NCI-H2171 treated with DMSO at 0.1 percent for 48 hours (cell line): ENCODE results near the gene CTAG2.
"Not testable (repeated sequence)": the region's sequence is repeated elsewhere in the genome, so short reads cannot be mapped to it uniquely, and the experiment has no call there.

ENCODE experiments used
- DNase-seq: peaks from one replicate; lab custom pipeline; 2025; lab: John Stamatoyannopoulos, UW

The CTAG2 gene

DNA sequence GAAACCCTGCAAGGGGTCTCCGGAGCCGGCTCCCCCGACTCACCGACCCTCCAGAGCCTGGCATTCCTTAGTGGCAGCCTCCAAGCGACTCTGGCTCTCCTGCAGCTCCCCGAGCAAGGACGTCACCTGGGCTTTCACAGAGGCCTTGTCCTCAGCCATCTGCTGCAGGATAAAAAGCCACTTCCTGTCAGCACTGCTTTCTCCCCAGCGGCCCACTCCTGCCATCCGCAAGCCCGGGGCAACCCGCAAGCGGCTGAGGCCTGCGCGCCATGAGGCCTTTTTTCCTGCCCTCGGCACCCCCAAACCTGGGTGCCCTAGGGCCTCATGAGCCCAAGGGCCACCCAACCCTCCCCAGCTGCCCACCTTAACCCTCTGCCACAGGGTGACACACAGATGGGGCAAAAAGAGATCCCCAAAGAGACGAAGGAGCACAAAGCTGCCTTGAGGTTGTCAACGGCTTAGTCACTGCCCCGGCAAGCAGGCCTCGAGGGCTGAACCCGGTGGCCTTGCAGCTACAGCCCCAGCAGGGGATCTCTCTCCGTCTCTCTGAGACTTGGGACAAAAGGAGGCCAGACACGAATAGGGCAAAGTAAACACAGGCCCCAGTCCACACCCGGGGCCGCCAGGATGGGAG, 7.5 kb downstream of the CTAG2 start:
- DNase-seq = not testable (repeated sequence)

DNA sequence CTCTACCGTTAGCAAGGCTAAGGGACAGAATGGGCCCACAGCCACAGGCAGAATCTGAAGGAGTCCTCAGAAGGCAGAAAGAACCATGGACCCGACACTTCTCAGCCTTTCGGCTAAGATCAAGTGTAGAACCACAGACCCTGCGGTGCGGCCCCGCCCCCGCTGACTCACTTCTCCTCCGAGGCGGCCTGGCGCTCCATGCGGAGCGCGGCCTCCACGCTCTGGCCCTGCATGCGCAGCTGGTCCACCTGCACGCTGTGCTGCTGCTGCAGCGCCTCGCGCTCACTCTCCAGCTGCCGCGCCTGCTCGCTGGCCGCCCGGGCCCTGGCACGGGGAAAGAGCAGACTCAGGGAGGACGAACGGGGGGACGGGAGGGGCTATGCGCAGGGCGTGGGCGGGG, 9.7 kb downstream of the CTAG2 start:
- not testable (repeated sequence) for DNase-seq

DNA sequence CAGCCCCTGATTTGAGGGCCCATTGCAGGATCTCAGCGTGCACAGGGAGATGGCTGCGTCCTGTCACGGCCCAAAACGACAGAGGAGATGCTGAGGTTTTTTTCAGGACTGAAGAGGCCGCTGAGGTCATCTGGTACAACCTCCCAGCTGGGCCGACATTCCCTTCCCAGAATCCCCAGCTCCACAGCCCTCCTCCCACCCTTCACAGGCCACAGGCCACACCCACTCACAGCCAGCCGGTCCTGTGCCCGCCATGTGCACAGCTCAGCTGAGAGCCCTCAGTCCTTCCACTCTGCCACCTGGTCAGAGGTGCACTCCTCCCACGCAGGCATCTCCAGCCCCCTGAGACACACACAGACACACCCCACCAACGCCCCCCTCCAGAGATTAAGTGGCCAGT, 11.6 kb downstream of the CTAG2 start:
- not testable (repeated sequence) for DNase-seq

DNA sequence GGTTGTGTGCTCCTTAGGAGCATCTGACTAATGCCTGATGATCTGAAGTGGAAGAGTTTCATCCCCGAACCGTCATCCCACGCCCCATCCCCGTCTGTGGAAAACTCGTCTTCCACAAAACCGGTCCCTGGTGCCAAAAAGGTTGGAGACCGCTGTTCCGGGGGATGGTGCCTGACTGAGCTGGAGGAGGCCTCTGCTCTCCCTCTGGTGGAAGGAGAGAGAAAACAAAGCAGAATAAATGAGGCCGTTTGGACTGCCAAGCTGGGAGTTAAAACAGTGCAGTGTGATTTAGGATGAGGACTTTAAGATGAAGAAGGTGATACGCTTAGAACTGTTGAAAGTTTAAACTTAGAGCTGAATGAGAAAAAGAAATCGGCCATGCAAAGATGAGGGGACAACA, 19.7 kb downstream of the CTAG2 start:
- DNase-seq = not testable (repeated sequence)

DNA sequence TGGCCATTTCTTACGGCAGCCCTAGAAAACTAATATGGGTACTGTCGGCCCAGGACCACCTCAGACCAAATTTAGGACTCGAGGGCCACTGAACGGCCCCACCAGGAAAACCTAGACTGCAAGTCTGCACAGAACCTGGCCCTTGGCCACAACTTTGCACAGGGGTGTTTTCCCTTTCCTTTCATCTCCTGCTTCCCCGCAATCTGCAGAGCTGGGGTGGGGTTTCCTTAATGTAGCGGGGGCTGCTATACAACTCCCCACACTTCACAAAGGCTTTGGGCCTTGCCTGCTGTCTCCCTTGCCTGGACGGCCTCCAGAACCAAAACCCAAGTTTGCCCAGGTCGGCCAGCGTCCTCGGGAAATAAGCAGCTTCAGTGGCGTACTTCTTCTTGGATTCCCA, 22.4 kb downstream of the CTAG2 start:
- not testable (repeated sequence) for DNase-seq

DNA sequence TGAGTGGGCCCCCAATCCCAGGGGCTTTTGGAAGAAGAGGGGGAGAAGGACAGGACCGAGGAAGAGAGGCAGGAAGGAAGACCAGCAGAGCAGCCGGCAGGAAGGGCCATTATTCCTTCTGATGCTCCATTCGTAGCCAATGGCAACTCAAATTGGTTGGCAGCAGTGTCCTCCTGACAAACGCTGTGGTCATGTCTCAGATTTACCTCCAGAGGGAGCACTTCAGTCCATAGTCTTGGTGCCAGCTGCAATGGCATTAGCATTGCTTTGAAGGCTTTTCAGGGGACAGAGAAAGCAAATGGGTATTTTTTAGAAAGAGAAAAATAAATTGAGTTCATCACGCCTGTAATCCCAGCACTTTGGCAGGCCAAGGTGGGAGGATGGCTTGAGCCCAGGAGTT, 24.4 kb downstream of the CTAG2 start:
- DNase-seq = not testable (repeated sequence)

DNA sequence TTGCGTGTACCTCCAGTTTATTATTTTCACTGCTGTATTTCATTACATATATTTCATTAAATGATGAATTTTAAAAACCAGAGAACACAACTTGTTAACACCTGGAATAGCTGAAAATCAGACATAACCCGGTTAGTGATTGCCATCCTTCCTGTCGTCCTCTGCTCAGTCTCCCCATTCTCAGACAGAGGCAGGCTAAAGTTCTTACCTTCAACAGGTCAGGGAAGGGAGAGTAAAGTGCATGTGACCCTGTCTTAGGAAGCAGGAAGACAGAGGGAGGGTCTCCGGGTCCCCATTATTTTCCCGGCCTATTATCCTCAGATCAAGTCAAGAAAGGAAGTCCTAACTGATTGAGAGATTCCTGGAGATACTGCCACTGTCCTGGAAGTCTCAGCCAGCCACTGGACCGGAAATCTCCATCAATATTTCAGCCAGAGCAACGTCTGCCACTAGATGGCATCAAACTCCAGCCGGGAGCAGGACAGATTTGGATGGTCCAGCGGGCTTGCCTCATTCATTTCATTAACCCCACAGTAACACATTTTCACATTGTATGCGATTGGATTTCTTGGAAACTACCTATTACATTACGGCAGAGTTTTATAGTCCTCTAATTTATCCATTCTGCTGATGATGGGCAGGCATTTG, 32.5 kb downstream of the CTAG2 start:
- not testable (repeated sequence) for DNase-seq

DNA sequence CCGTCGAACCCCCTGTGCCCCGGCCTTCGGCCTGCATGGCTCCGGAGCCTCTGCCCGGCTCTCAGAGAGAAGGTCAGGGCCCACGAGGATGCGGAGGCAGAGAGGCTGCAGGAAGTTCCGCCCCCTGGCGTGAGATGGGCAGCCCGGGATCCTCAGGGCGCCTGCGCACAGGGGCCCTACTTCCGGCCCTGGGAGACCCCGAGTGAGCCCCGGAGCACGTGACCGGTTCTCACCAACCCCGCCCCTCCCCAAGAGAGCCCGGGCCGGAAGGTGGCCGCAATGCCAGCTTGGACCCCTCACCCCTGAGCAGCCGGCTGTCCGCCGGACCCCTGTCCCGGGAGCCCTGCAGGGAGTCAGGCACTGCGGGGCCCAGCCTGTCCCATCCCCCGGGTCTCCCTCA, 34.2 kb downstream of the CTAG2 start, which contains the start of gene CTAG1B:
Gene CTAG1B (minus strand): TSS at position 101 of the 400 bp plus-strand sequence. CDS start 64 bp downstream, at position 37.
- DNase-seq = not testable (repeated sequence)

DNA sequence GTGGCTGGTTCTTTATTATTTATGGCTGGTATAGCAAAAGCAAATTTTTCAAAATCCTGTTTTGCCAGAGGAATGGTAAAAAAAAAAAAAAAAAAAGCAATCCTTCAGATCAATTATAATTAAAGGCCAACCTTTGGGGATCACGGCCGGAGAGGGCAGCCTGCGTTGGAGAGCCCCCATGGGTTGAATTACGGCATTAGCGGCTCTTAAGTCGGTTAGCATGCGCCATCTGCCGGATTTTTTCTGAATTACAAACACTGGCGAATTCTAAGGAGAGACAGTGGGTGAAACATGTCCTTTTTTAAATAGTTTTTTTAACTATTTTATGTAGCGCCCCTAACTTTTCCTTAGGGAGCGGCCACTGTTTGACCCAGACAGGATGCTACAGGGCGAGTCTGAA, 39.8 kb downstream of the CTAG2 start:
- not testable (repeated sequence) for DNase-seq

DNA sequence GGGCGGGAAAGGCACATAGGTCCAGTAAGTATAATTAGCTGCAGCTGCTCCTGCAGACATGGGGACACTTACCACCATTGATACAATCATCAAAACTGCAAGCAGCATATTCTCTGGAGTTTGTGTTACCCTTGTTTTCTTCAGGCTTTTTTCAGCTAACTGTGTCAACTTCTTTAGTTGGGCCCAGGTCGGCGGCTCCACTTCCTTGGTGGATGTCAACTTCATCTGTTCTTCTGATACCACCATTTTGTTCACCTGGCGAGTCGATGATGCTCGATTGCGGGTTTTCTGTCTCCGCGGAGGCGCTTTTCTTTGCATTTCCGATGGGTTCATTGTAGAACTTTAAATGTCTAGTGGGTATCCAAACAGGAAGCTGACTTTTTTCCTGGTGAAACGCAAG, 42.2 kb downstream of the CTAG2 start:
- DNase-seq = not testable (repeated sequence)

DNA sequence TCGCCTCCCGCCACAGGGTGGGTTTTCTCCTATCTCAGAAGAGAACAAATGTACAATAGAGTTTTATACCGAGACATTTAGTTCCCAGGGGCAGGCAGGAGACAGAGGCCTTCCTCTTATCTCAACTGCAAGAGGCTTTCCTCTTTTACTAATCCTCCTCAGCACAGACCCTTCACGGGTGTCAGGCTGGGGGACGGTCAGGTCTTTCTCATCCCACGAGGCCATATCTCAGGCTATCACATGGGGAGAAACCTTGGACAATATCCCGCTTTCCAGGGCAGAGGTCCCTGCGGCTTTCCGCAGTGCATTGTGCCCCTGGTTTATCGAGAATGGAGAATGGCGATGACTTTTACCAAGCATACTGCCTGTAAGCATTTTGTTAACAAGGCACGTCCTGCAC, 44.6 kb downstream of the CTAG2 start:
- not testable (repeated sequence) for DNase-seq

DNA sequence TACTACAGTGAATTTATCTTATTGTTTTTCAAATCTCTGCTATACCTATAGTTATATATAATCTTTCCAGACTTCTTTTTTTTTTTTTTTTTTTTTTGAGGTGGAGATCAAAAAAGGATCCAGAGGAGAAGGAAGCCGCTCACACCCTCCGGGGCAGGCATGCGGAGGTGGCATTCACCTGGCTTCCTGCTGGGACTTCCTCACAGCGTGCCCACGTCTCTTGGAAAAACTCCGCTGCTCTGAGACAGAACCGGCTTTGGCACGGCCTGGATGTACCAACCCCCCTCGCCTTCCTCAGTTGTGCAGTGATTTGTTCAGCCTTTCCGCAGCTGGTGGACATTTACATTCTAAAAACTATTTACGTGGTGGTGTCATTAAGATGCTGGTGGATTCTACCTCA, 45.4 kb downstream of the CTAG2 start:
- not testable (repeated sequence) for DNase-seq

DNA sequence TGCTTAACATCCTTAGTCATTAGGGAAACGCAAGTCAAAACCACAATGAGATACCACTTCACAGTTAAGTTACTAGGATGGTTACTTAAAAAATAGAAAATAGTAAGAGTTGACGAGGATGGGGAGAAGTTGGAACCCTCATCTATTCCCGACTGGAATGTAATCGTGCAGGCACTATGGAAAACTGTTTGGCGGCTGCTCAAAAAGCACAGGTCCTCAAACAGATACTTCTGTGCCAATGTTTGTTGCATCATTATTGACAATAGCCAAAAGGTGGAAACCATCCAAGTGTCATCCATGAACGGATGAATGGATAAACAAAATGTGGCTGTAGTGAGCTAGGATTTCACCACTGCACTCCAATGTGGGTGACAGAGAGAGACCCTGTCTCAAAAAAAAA, 46.0 kb downstream of the CTAG2 start:
- DNase-seq = peak; percentile 25

DNA sequence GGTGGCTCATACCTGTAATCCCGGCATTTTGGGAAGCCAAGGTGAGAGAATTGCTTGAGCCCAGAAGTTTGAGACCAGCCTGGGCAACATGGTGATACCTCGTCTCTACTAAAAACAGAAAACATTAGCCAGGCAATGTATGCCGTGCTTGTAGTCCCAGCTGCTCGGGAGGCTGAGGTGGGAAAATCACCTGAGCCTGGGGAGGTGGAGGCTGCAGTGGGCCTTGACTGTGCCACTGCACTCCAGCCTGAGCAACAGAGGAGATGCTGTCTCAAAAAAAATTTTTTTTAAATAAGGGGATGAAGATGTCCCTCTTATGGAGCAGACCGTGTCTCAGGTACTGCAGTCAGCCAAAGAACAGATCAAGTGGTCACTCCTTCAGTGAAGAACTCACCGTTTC, 47.8 kb downstream of the CTAG2 start:
- no peak for DNase-seq

DNA sequence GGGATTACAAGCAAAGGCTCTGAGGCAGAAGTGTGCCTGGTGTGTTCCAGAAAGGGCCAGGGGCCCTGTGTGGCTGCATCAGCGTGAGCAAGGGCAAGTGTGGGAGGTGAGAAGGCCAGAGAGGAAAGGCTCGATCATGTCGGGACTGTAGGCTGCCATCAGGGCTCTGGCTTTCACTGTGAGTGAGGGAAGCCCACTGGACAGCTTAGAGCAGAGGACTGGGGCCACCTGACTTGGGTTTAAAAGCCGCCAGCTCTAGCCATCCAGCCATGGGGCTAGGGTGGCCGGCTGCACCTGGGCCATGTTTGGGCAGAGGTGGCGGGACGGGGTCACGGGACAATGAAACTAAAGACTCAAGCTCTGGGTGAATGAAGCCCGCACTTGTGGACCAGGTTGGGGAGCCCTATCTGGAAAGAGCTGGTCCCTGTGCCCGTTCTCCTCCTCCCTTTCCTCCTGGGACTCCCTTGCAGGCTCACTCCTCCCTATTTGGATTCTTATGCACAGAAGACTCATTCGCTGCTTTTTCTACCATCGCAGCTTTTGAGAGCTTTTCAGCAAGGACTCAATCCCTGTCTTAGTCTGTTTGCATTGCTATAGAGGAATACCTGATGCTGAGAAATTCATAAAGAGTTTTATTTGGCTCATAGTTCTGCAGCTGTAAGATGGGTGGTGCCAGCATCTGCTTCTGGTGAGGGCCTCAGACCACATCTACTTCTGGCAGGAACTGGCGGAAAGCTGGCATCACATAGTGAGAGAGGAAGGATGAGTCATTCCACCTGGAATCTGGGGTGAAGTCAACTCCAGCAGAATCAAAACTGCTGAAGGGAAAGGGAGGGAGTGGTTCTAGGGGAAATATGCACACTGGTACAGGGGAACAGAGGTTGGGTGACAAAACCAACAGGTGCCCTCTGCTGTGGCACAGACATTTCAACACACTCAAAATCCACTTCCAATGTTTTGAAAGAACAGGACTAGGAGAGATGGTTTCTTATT, 49.6 kb downstream of the CTAG2 start:
- DNase-seq = no peak

DNA sequence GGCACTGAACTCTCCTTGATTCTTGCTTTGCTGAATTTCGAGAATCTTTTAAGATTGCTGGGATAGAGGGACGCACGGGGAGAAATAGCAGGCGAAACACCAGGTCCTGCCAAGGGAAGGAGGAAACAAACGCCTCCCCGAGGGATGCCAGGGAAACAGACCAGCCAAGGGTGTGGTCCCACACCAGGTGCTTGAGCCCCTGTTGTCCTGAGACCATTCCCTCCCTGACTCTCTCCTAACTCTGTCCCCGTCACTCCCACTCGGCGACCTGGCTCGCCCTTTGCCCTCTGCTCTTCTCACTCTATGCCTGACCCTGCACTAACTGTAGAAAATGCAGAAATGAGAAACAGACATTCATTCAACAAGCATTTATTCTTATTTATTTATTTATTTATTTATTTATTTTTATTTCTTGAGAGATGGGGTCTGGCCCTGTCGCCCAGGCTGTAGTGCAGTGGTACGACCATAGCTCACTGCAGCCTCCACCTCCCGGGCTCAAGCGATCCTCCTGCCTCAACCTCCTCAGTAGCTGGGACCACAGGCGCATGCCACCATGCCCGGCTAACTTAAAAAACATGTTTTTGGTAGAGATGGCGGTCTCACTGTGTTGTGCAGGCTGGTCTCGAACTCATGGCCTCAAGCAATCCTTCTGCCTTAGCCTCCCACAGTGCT, 50.5 kb downstream of the CTAG2 start:
- DNase-seq = no peak

DNA sequence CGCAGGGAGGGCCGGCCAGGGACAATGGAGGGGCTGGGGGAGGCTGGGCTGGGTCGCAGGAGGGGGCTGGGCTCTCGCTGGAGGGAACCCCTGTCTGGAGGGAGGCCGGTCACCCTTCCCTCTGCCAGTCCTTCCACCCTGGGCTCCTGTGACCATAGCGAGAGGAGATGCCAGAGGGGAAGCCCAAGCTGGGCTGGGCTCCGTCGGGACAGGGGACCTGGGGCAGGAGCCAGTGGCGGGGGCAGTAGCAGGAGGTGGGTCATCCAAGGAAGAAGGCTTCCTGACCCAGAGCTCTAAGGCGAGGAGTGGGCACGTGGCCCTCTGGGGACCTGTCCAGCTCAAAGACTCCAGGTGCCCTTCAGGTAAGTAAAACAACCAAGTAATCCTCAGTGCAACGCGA, 51.2 kb downstream of the CTAG2 start:
- DNase-seq = no peak
